Caco-2 (cell line): ENCODE results near the gene SKIC8. TPM values are rescaled to one million over a fixed set of nuclear protein-coding genes. Genes with fewer than 3 reads are reported as not detected.

Experiments
- BruUV-seq: library from RNA; stranded (reverse); fragments of 400-500 nt; replicated peaks from 2 replicates; lab custom pipeline; 2021; lab: Mats Ljungman, UMichigan
- CTCF ChIA-PET: fragments of 300-600 bp; sonication (Branson Sonifier 250); formaldehyde crosslinking; loops from one replicate; lab custom pipeline; 2022; ENCODE audit warnings: antibody characterized with exemption; lab: Charles Lee
- POLR2A ChIA-PET: fragments of 300-600 bp; sonication (Branson Sonifier 250); formaldehyde crosslinking; loops from one replicate; lab custom pipeline; 2022; ENCODE audit warnings: antibody characterized with exemption; lab: Charles Lee
- DNase-seq, 2 experiments: peaks; one replicate each; pipeline versions ENCODE4 v3.0.0 to v3.0.0-alpha.2; 2020 to 2022
- H3K27me3 ChIP-seq: replicated peaks from 2 replicates; pipeline ENCODE4 v1.6.0; 2011; ENCODE audit warnings: low read length; ENCODE audit not compliant: control insufficient read depth, insufficient read depth
- H3K36me3 ChIP-seq: 2 replicates; pipeline ENCODE4 v1.5.1; 2011; ENCODE audit warnings: low read length; ENCODE audit not compliant: control insufficient read depth, insufficient read depth
- H3K4me1 ChIP-seq: fragments of 250-450 bp; sonication (Bioruptor Pico); 2 replicates; pipeline ENCODE4 v1.5.1; 2020; ENCODE audit warnings: mild to moderate bottlenecking
- H3K4me3 ChIP-seq: 2 replicates; pipeline ENCODE4 v1.5.1; 2011; ENCODE audit warnings: low read depth, mild to moderate bottlenecking, control low read depth, low read length
- H3K9me3 ChIP-seq: fragments of 250-450 bp; sonication (Bioruptor Pico); 2 replicates; pipeline ENCODE4 v1.5.1; 2020; ENCODE audit warnings: mild to moderate bottlenecking, moderate library complexity
- H3K27ac Mint-ChIP-seq: one replicate; pipeline ENCODE4 v1.8.0; 2022; ENCODE audit warnings: mixed read lengths; ENCODE audit not compliant: unreplicated experiment
- H3K27me3 Mint-ChIP-seq: one replicate; pipeline ENCODE4 v1.8.0; 2022; ENCODE audit warnings: mixed read lengths; ENCODE audit not compliant: insufficient read depth, unreplicated experiment
- H3K36me3 Mint-ChIP-seq: one replicate; pipeline ENCODE4 v1.8.0; 2022; ENCODE audit warnings: mild to moderate bottlenecking, mixed read lengths; ENCODE audit not compliant: insufficient read depth, unreplicated experiment
- H3K4me1 Mint-ChIP-seq: one replicate; pipeline ENCODE4 v1.8.0; 2022; ENCODE audit warnings: low read depth, mixed read lengths; ENCODE audit not compliant: unreplicated experiment
- H3K4me3 Mint-ChIP-seq: one replicate; pipeline ENCODE4 v1.8.0; 2022; ENCODE audit warnings: mild to moderate bottlenecking, moderate library complexity, mixed read lengths; ENCODE audit not compliant: unreplicated experiment
- H3K9me3 Mint-ChIP-seq: one replicate; pipeline ENCODE4 v1.8.0; 2022; ENCODE audit warnings: mixed read lengths; ENCODE audit not compliant: unreplicated experiment
- CTCF ChIP-seq, 2 experiments: fragments of 200-600 bp in 1 of 2; IDR thresholded peaks; 1 replicate in 1 of 2; 2 replicates in 1 of 2; pipeline versions ENCODE4 v1.5.1 to v1.8.0; 2011 to 2022; ENCODE audit warnings: antibody characterized with exemption in 1 of 2, control low read depth in 1 of 2, inconsistent platforms in 1 of 2, low read depth in 1 of 2, low read length in 1 of 2, mild to moderate bottlenecking in 1 of 2, moderate library complexity in 1 of 2; ENCODE audit not compliant: insufficient read depth in 1 of 2, severe bottlenecking in 1 of 2, unreplicated experiment in 1 of 2
- intact Hi-C: fragments of 100-400 bp; cut with micrococcal nuclease; formaldehyde crosslinking; loops from one replicate; pipeline ENCODE4 v1.10.0; 2022; ENCODE audit not compliant: unreplicated experiment
- total RNA-seq: library from RNA; stranded (reverse); gene quantifications from 2 replicates; pipeline ENCODE4 v1.2.3, GENCODE V29; 2022

SKIC8 gene
- total RNA-seq, 1 experiment from 2014 or later: 45.7 TPM

- H3K36me3 ChIP-seq: no peaks in the 10 kb centered on the region
- no peaks in the 10 kb centered on the region for H3K27me3 ChIP-seq
- H3K9me3 Mint-ChIP-seq: no peaks in the 10 kb centered on the region
- POLR2A ChIA-PET: no interaction called here
- no peaks in the 10 kb centered on the region for H3K4me1 Mint-ChIP-seq
- peaks cover 4% of the 10 kb centered on the region for H3K36me3 Mint-ChIP-seq
- H3K4me1 ChIP-seq: 0 out of 2 replicates have a peak, but pooled peaks cover 3% of the 10 kb centered on the region
- TF ChIP-seq CTCF (IDR thresholded peaks at IDR 0.05; ENCODE audit: insufficient read depth in 1 of 2, low read depth in 1 of 2, low read length in 1 of 2, severe bottlenecking in 1 of 2, unreplicated experiment in 1 of 2): no peak
- DNase-seq: no peak
- no peaks in the 10 kb centered on the region for H3K9me3 ChIP-seq
- no peak overlapping the region for H3K4me3 ChIP-seq
- intact Hi-C loops: no loop called here
- no peaks in the 10 kb centered on the region for H3K27me3 Mint-ChIP-seq
- no peak overlapping the region for H3K27ac Mint-ChIP-seq
- no TSS peak for BruUV-seq
- no peak overlapping the region for H3K4me3 Mint-ChIP-seq
- CTCF ChIA-PET: no interaction called here
Observed at GRCh38 chr15:78280319-78281072, 18.9 kb downstream of the SKIC8 start.

- Histone ChIP-seq H3K9me3 (no peaks in the 10 kb centered on the region), H3K4me1 (0 out of 2 replicates have a peak, but pooled peaks cover 3% of the 10 kb centered on the region), H3K36me3 (no peaks in the 10 kb centered on the region), H3K4me3 (no peak overlapping the region), H3K27me3 (no peaks in the 10 kb centered on the region)
- intact Hi-C loops: no loop called here
- no peak for DNase-seq
- ChIA-PET CTCF (no interaction called here), POLR2A (no interaction called here)
- no peaks in the 10 kb centered on the region for H3K27me3 Mint-ChIP-seq
- H3K4me1 Mint-ChIP-seq: no peaks in the 10 kb centered on the region
- H3K27ac Mint-ChIP-seq: no peak overlapping the region
- BruUV-seq: no TSS peak
- no peak overlapping the region for H3K4me3 Mint-ChIP-seq
- no peaks in the 10 kb centered on the region for H3K9me3 Mint-ChIP-seq
- H3K36me3 Mint-ChIP-seq: no peaks in the 10 kb centered on the region
- TF ChIP-seq CTCF (IDR thresholded peaks at IDR 0.05; ENCODE audit: insufficient read depth in 1 of 2, low read depth in 1 of 2, low read length in 1 of 2, severe bottlenecking in 1 of 2, unreplicated experiment in 1 of 2): no peak
Observed at GRCh38 chr15:78276064-78276943, 23.1 kb downstream of the SKIC8 start.

GRCh38 chr15:78274994-78275393, 24.4 kb downstream of the SKIC8 start:
- no peaks in the 10 kb centered on the region for H3K27me3 ChIP-seq
- intact Hi-C loops: no loop called here
- no peak for TF ChIP-seq CTCF (IDR thresholded peaks at IDR 0.05; ENCODE audit: insufficient read depth in 1 of 2, low read depth in 1 of 2, low read length in 1 of 2, severe bottlenecking in 1 of 2, unreplicated experiment in 1 of 2)
- Mint-ChIP-seq H3K4me1 (no peaks in the 10 kb centered on the region), H3K36me3 (no peaks in the 10 kb centered on the region), H3K9me3 (no peaks in the 10 kb centered on the region), H3K4me3 (no peak overlapping the region), H3K27ac (no peak overlapping the region), H3K27me3 (peaks cover 2% of the 10 kb centered on the region)
- no peak overlapping the region for H3K4me3 ChIP-seq
- CTCF ChIA-PET: no interaction called here
- no peak for DNase-seq
- no peaks in the 10 kb centered on the region for H3K9me3 ChIP-seq
- H3K36me3 ChIP-seq: no peaks in the 10 kb centered on the region
- BruUV-seq: no TSS peak
- 0 out of 2 replicates have a peak, but pooled peaks cover 3% of the 10 kb centered on the region for H3K4me1 ChIP-seq
- POLR2A ChIA-PET: no interaction called here
